Measurements from ENCODE around the gene LAMA5. TPM values are rescaled to one million over a fixed set of nuclear protein-coding genes. Genes with fewer than 3 reads are reported as not detected.

LAMA5 gene
- total RNA-seq, 4 donors from 2014 or later, result 13.0 to 35.8 (median 22.7) TPM

GRCh38 chr20:62351469-62352401 is 15.4 kb downstream of the LAMA5 start:
- H3K27ac ChIP-seq, result peak overlapping the region in 3 of 4 donors; percentile 69 to 80 (median 71)
- in situ Hi-C loops (cut with MboI; ENCODE audit: low sequenced_read_pairs in 4 of 4), result no loop called here
- H3K4me3 ChIP-seq, result no peak overlapping the region
- H3K9me3 ChIP-seq, result no peaks in the 10 kb centered on the region
- intact Hi-C loops (cut with DNase I; ENCODE audit: low total_unique reads), result loop anchor here (1.0 to 2.0 kb wide), 3 partner anchors 15 to 49 kb away; partner anchors contain the start of genes ADRM1, LAMA5 and RPS21
- H3K36me3 ChIP-seq, result no peaks in the 10 kb centered on the region
- no peaks in the 10 kb centered on the region for H3K27me3 ChIP-seq
- H3K4me1 ChIP-seq, result peaks cover 46 to 51% of the 10 kb centered on the region in 2 donors
- DNase-seq (no peak), ATAC-seq (no peak)
- TF ChIP-seq POLR2A (IDR thresholded peaks at IDR 0.05) (no peak), CTCF (IDR thresholded peaks at IDR 0.05 in 4 of 5, conservative IDR thresholded peaks at IDR 0.05 in 1 of 5) (no peak)

- ATAC-seq, result no peak
- DNase-seq, result no peak
- TF ChIP-seq CTCF (IDR thresholded peaks at IDR 0.05 in 4 of 5, conservative IDR thresholded peaks at IDR 0.05 in 1 of 5) (no peak), POLR2A (IDR thresholded peaks at IDR 0.05) (no peak)
- in situ Hi-C loops (cut with MboI; ENCODE audit: low sequenced_read_pairs in 4 of 4) (no loop called here), intact Hi-C loops (cut with DNase I; ENCODE audit: low total_unique reads) (no loop called here)
- Histone ChIP-seq H3K4me1 (peaks cover 36 to 42% of the 10 kb centered on the region in 2 donors), H3K27ac (no peak overlapping the region), H3K4me3 (no peak overlapping the region), H3K9me3 (no peaks in the 10 kb centered on the region), H3K36me3 (no peaks in the 10 kb centered on the region), H3K27me3 (no peaks in the 10 kb centered on the region)
Measured at GRCh38 chr20:62350629-62351422, 16.3 kb downstream of the LAMA5 start.

- TF ChIP-seq CTCF (IDR thresholded peaks at IDR 0.05 in 4 of 5, conservative IDR thresholded peaks at IDR 0.05 in 1 of 5) (no peak), POLR2A (IDR thresholded peaks at IDR 0.05) (no peak)
- ATAC-seq, result no peak
- no peak for DNase-seq
- no peaks in the 10 kb centered on the region for H3K36me3 ChIP-seq
- H3K4me3 ChIP-seq, result no peak overlapping the region
- H3K27me3 ChIP-seq, result no peaks in the 10 kb centered on the region
- intact Hi-C loops (cut with DNase I; ENCODE audit: low total_unique reads) (no loop called here), in situ Hi-C loops (cut with MboI; ENCODE audit: low sequenced_read_pairs in 4 of 4) (no loop called here)
- H3K4me1 ChIP-seq, result peaks cover 30 to 35% of the 10 kb centered on the region in 2 donors
- H3K27ac ChIP-seq, result no peak overlapping the region
- no peaks in the 10 kb centered on the region for H3K9me3 ChIP-seq
Measured at GRCh38 chr20:62350098-62350628, 16.9 kb downstream of the LAMA5 start.

- in situ Hi-C loops (cut with MboI; ENCODE audit: low sequenced_read_pairs in 4 of 4), result no loop called here
- no peak for DNase-seq
Measured at GRCh38 chr20:62349556-62350097, 17.5 kb downstream of the LAMA5 start.

More at GRCh38 chr20:62349556-62350097, 17.5 kb downstream of the LAMA5 start:
- Histone ChIP-seq H3K4me3 (no peak overlapping the region), H3K36me3 (peaks cover 0 to 3% of the 10 kb centered on the region in 2 donors), H3K27ac (no peak overlapping the region), H3K27me3 (no peaks in the 10 kb centered on the region), H3K9me3 (no peaks in the 10 kb centered on the region), H3K4me1 (peaks cover 24 to 31% of the 10 kb centered on the region in 2 donors)
- no peak for ATAC-seq
- TF ChIP-seq CTCF (IDR thresholded peaks at IDR 0.05 in 4 of 5, conservative IDR thresholded peaks at IDR 0.05 in 1 of 5) (no peak), POLR2A (IDR thresholded peaks at IDR 0.05) (no peak)
- intact Hi-C loops (cut with DNase I; ENCODE audit: low total_unique reads), result no loop called here

All from gastrocnemius medialis (tissue), 4 donors.